Keratinocyte (primary cell): ENCODE measurements around the gene ATP5IF1.

Source experiments
- EZH2 ChIP-seq: IDR thresholded peaks from one replicate; pipeline ENCODE4 v1.6.1; 2012; ENCODE audit warnings: inconsistent platforms, mild to moderate bottlenecking, low read length, moderate library complexity
- TF ChIP-seq, protein P1 (sequence below), 3 experiments: IDR thresholded peaks in 1 of 3; conservative IDR thresholded peaks in 1 of 3; optimal IDR thresholded peaks in 1 of 3; 2 replicates in 2 of 3; 3 replicates in 1 of 3; pipeline versions ENCODE3 to v1.5.1; 2011; ENCODE audit warnings: low read length in 3 of 3, mild to moderate bottlenecking in 3 of 3, moderate library complexity in 2 of 3, control low read depth in 1 of 3, inconsistent platforms in 1 of 3; ENCODE audit not compliant: insufficient read depth in 2 of 3; ENCODE audit errors: extremely low read depth in 1 of 3

GRCh38 chr1:28195780-28196179 is 40.1 kb upstream of the ATP5IF1 start:
- TF ChIP-seq, protein P1, sequence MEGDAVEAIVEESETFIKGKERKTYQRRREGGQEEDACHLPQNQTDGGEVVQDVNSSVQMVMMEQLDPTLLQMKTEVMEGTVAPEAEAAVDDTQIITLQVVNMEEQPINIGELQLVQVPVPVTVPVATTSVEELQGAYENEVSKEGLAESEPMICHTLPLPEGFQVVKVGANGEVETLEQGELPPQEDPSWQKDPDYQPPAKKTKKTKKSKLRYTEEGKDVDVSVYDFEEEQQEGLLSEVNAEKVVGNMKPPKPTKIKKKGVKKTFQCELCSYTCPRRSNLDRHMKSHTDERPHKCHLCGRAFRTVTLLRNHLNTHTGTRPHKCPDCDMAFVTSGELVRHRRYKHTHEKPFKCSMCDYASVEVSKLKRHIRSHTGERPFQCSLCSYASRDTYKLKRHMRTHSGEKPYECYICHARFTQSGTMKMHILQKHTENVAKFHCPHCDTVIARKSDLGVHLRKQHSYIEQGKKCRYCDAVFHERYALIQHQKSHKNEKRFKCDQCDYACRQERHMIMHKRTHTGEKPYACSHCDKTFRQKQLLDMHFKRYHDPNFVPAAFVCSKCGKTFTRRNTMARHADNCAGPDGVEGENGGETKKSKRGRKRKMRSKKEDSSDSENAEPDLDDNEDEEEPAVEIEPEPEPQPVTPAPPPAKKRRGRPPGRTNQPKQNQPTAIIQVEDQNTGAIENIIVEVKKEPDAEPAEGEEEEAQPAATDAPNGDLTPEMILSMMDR (optimal IDR thresholded peaks at IDR 0.05 in 1 of 3, IDR thresholded peaks at IDR 0.05 in 1 of 3, conservative IDR thresholded peaks at IDR 0.05 in 1 of 3; ENCODE audit: extremely low read depth in 1 of 3, insufficient read depth in 2 of 3, low read length in 3 of 3): no peak
- no peak for TF ChIP-seq EZH2
